Measurements from ENCODE around the gene SCPEP1. TPM values are rescaled to one million over a fixed set of nuclear protein-coding genes. Genes with fewer than 3 reads are reported as not detected.
A peak's percentile ranks its signal among the peaks of the same experiment; 100 is the strongest.
"Not testable (repeated sequence)": the region's sequence is repeated elsewhere in the genome, so short reads cannot be mapped to it uniquely, and the experiment has no call there.

The SCPEP1 gene, protein sequence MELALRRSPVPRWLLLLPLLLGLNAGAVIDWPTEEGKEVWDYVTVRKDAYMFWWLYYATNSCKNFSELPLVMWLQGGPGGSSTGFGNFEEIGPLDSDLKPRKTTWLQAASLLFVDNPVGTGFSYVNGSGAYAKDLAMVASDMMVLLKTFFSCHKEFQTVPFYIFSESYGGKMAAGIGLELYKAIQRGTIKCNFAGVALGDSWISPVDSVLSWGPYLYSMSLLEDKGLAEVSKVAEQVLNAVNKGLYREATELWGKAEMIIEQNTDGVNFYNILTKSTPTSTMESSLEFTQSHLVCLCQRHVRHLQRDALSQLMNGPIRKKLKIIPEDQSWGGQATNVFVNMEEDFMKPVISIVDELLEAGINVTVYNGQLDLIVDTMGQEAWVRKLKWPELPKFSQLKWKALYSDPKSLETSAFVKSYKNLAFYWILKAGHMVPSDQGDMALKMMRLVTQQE
- total RNA-seq (ENCODE audit: insufficient read depth, low replicate concordance), result 10.6 TPM

DNA sequence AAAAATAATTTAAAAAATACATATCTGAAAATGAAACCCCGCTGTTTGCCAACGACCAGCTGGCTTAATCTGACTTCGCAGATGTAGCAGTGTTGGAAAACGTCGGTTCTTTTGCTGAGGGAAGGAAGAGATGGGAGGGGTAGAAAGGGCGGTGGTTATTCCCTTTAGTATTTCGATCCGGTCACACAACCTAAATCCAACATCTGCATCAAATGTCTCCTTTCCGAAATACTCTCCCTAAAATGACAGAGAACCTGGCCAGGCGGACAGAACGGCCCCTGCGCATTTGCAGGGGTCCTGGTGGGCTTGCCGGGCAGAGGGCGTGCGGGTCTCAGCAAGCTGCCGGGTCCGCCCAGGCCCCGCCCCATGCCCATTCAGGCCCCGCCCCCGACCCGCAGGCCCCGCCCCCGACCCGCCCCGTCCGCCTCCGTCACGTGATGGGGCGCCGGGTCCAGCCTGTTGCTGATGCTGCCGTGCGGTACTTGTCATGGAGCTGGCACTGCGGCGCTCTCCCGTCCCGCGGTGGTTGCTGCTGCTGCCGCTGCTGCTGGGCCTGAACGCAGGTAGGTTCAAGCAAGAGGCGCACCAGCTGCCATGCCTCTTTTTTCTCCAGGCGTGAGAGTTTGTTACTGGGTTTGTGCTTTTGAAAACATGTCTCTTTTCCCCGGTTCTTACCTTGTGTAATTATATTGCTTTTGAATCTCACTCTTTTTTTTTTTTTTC is at the start of gene SCPEP1:
Gene SCPEP1 (plus strand): TSS at position 459 of the 723 bp plus-strand sequence. CDS start 29 bp downstream, at position 488.
- DNase-seq (ENCODE audit: low spot score), result peak; percentile 73

DNA sequence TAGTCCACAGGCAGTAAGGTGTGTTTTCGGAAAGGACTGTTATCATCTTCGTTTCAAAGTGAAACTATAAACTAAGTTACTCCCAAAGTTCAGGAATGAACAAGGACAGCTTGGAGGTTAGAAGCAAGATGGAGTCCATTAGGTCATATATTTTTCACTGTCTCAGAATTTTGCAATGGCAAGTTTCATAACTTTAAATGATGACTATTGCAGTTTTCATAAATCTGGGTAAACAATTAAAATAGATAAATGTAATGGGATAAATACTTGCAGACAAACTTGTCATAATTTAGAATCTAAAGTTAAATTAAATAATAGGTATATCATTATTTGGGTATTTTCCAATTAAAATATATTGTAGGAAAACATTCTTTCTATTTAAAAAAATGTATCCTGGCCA is 49.3 kb upstream of the SCPEP1 start:
- no peak for DNase-seq (ENCODE audit: low spot score)

DNA sequence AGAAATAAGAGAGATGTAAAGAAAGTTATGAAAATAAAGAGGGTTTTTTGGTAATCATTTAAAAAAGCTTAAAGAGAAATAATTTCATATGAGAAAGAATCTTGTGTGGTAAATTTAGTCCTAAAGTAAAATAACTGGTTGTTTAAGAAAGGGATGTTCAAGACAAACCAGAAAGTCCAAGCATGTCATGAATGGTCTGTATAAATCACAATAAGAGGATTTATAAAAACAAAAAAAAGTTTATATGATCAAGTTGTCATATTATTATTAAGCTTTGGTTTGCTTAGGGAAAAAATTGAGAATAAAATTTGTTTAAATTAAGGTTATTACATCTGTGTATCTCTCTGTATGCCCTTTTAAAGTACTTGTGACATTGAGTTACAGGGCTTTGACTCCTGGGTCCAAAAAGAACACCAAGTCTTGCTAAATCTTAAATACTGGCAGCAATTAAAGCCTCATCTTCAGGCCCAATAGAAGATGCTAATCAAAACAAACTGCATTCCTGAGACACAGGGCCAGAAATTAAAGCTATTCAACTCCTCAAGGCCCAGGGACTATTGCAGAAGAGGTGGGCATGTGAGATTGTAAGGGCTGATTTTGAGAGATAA is 48.5 kb upstream of the SCPEP1 start:
- no peak for DNase-seq (ENCODE audit: low spot score)

DNA sequence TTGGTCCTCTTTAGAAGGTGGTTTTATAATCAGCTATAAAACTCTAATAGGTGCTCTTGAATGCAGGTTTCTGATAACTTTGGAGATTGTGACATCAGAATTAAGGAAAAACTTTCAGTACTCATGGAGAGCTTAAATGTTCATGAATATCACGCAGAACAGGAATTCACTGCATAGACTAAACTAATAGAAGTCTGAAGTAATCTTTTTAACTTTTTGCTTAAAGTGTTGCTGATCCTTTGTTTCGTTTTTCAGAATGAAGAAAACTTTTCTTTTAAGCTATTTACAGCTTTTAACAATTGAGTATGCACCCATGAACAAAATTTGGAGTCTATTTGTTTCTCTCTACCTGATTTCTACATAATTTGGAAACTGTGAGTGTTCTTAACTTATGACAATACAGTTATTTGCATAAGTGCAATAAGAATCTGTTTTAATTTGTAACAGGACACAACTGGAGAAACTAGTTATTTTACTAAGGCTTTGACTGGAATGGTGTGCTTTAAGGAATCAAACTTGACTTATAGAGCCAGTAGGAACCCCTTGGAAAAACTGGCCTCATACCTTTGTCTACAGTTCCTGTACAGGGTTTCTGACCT is 47.1 kb upstream of the SCPEP1 start:
- DNase-seq (ENCODE audit: low spot score), result no peak

DNA sequence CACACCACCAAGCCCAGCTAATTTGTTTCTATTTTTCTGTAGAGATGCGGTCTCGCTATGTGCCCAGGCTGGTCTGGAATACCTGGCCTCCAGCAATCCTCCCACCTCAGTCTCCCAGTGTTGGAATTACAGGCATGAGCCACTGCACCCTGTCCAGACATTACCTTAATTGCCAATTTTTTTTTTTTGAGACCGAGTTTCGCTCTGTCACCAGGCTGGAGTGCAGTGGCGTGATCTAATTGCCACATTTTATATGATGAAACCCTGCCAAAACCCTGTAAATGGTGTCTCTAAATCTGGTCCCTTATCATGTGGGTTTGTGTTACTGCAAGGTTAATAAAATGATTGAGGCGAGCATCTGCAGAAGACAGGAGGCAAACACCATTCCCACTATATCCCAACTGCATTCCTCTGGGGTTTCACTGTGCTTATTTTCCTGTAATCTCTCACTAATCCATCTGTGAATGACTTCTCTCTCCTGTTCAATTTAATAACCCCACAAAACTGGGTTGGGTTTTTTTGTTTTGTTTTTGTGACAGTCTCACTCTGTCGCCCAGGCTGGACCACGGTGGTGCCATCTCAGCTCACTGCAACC is 44.7 kb upstream of the SCPEP1 start:
- DNase-seq (ENCODE audit: low spot score), result no peak

DNA sequence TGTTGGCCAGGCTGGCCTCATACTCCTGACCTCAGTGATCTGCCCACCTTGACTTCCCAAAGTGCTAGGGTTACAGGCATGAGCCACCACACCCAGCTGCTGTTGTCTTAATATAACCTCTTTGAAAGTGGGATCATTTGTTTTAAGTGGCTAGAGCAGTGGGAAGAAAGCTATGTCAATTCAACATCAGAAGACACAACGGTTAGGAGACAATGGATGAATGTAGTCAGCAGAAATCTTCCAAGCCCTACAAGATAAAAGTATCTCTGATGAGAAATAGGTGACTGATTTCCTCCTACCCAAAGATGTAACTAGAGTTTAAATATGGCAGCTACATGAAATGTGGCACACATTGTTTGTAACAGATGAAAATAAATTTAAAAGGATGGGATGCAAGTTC is 44.1 kb upstream of the SCPEP1 start:
- no peak for DNase-seq (ENCODE audit: low spot score)

DNA sequence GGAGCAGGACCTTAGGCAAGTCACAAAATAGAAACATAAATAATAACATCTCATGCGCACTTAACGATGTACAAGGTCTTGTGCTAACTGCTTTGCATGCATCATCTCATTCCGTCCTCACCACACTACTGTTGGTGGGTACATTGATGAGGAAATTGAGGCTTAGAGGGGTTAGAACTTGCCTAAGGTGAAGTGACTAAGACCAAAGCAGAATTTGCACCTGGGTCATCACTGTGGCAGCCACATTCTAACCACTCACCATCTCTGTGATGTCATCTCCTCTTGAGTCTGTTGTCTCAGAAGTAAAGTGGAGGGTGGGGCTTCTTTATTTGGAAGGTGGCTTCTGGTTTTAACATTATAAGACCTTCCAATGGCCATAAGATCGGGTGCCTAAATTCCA is 43.7 kb upstream of the SCPEP1 start:
- no peak for DNase-seq (ENCODE audit: low spot score)

DNA sequence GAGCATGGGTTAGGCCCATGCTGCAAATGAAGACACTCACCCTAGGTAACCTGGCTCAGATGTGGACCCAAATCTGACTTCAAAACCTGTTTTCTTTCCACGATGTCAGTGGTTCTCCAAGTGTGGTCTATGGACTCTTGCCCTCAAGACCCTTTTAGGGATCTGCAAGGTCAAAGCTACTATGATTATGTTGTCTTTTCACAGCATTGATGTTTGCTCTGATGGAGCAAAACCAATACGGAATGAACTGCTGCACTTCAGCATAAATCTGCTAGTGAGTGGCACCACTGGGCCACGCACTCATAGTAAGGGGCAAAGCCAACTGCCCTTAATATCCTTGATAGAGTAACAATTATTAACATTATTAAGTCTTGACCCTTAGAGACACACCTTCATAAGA is 42.5 kb upstream of the SCPEP1 start:
- no peak for DNase-seq (ENCODE audit: low spot score)

DNA sequence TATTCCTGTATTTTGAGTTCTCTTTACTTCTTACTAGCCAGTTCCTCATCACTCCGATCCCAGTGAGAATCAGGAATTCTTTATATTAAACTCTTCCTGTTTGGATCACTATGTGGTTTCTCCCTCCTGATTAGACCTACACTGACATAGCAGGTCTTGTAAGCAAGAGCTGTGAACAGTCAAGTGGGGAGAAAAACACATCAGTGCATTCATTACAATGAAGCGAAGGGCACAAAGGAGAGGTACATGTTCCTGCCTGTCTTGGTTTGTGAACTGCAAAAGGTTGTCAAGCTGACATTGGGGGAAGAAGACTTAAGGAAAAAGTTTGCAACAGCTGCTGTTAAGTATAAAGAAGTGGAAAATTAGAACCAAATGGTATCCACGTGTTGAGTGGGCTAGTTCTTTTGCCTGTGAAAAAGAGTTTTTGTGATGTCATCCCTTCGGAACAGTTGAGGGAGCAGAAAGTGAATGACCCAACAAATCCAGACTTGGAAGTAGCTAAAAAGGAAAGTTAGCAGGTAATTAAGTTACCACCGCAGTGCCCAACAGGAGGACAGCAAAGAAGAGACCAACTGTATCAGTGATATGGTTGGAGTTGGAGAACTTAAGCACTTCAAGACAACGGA is 41.1 kb upstream of the SCPEP1 start:
- peak; percentile 11 for DNase-seq (ENCODE audit: low spot score)

DNA sequence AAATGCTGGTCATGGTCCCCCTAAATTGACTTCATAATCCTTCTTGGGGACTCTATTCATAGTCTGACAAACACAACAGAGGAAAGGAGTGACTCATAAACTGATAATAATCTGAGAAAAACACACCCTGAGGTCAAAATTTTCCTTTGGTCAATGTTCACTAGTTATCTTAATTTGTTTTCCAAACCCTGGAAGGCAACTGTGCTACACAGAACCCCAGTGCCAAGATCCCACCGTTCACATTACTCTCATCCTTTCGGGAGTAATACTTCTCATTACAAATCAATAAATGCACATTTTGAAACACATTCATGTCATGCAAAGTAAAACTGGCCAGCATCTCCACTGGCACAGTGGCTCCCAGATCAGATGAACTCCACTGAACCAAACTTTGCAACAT is 40.2 kb upstream of the SCPEP1 start:
- no peak for DNase-seq (ENCODE audit: low spot score)

DNA sequence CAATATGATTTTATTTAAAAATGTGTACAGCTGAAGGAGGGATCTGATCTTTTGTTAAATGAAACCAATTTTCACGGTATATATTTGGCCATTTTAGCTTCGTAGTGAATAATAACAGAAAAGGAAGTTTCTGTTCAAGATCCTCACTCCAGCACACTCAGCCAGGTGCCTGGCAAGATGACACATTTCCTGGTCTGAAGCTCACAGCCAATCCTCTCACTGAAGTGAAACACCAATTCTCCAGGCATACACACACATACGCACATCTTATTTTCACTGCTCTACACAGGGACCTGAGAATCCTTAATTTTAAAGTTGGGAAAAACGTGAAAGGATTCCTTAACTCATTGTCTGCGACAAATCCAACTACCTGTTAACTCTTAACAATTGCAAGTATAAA is 39.7 kb upstream of the SCPEP1 start:
- not testable (repeated sequence) for DNase-seq (ENCODE audit: low spot score)

DNA sequence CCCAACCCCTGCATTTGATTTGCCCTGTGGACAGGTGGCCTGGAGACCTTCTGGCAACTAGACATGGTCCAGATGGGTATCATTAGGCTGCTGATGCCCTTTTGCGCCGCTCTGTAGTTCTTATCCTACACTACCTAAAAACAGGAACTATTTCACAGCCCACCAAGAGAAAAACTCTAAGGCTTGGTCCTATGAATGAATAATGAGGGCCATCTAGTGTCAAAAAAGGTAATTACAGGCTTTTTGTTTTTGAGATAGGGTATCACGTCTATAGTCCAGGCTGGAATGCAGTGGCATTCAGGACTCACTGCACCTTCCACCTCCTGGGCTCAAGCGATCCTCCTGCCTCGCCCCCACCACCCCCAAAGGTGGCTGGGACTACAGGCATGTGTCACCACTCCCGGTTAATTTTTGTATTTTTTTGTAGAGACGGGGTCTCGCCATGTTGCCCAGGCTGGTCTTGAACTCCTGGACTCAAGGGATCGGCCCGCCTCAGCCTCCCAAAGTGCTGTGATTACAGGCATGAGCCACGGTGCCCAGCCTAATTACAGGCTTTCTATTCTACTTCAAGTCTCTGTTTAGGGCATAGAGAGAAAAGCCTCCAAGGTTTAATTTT is 38.0 kb upstream of the SCPEP1 start:
- peak; percentile 63 for DNase-seq (ENCODE audit: low spot score)

DNA sequence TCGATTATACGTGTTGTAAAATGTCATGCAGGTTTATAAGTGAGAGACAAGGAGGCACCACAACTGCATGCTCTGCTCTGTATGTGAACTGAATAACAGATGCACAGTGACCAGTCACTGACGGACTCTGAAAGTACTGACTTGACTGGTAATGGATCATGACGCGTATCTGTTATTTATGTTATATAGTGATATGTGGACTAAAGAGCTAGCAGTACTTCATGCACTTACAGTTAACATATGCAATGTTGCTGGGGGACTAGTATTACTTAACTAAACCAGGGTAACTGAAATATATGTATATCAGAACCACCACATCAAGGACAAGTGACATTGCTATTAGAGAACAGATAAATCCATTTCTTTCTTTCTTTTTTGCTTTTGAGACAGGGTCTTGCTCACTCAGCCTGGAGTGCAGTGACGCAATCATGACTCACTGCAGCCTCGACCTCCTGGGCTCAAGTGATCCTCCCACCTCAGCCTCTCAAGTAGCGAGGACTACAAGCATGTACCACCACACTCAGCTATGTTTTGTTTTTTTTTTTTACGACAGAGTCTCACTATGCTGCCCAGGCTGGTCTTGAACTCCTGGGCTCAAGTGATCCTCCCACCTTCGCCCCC is 34.3 kb upstream of the SCPEP1 start:
- DNase-seq (ENCODE audit: low spot score), result no peak

DNA sequence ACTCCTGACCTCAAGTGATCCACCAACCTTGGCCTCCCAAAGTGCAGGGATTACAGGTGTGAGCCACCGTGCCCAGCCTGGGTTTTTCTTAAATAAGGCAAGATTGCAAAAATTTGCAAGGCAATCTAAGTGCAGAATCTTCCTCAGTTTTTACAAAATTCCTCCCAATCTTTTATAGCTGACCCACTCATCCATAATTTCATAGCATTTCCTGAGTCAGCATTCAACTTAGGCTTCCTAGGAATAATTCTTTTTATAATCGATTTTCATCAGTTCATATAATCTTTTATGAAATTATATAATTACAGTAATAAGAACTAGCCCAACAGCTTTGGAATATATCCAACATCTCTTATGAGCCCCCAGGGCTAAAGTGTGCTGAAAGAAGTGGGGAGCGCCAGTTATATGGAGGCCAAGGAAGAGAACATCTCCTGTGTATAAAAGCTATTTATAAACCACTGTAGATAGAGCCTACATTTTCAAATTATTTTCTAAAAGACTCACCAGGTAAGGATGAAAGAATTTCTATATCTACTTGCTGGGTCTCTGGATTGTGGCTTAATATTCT is 31.9 kb upstream of the SCPEP1 start:
- no peak for DNase-seq (ENCODE audit: low spot score)

DNA sequence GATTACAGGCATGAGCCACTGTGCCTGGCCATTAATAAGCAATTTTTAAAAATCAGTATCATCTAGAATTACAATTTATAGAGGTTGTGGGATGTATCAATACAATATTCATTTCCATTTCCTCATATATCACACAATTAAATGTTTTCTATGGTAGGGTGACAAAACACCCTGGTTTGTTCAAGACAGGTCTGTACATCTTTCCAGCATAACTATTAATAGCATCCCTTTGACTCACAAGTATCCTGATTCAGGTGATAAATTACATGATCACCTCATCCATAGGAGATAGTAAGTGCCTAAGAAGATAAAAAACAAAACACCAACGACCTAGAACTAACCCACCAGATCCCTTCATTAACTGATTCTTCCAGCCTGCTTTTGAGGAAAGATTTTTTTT is 30.2 kb upstream of the SCPEP1 start:
- no peak for DNase-seq (ENCODE audit: low spot score)

DNA sequence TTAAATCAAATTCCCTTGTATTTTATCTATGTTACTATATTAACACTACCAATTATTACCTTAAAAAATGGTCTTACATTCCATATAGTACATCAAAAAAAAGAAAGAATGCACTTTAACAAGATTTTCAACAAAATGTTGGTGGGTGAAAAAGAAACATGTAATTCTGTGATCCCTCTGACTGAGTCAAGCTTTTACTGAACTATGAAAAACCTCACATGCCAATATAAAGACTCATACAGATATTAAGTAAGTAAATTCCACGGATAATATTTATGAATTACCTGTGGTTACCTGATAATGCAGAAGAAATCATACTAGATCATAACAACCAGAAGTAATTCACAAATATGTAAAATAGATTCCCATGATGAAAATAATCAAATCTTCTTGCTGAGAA is 29.4 kb upstream of the SCPEP1 start:
- no peak for DNase-seq (ENCODE audit: low spot score)

DNA sequence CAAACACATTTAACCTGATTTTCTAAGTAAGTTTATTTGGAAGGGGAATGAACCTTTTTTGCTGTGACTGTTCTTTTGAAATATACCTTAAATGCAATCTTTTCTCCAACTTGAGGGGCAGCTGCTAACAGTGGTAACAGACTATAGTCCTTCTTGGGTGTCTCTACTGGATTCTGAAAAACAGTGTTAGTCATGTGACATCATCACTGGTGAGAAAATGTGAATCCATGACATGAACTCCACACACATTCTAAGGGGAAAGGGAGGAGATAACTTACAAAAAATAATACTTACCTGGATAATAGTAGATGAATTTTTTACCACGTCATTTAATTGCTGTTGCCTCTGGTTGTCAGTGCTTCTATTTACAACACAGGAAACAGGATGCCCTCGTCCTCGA is 28.3 kb upstream of the SCPEP1 start:
- DNase-seq (ENCODE audit: low spot score), result no peak

DNA sequence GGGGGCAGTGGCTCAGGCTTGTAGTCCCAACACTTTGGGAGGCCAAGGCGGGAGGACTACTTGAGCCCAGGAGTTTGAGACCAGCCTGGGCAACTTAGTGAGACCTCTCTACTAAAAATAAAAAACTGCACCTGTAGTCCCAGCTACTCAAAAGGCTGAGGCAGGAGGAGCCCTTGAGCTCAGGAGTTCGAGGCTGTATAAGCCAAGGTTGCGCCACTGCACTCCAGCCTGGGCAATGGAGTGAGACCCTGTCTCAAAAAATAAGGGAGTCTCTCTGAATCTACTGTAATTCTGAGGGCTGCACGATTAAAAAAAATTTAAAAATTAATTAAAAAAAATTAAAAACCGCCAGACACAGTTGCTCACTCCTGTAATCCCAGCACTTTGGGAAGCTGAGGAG is 20.9 kb upstream of the SCPEP1 start:
- DNase-seq (ENCODE audit: low spot score), result no peak

DNA sequence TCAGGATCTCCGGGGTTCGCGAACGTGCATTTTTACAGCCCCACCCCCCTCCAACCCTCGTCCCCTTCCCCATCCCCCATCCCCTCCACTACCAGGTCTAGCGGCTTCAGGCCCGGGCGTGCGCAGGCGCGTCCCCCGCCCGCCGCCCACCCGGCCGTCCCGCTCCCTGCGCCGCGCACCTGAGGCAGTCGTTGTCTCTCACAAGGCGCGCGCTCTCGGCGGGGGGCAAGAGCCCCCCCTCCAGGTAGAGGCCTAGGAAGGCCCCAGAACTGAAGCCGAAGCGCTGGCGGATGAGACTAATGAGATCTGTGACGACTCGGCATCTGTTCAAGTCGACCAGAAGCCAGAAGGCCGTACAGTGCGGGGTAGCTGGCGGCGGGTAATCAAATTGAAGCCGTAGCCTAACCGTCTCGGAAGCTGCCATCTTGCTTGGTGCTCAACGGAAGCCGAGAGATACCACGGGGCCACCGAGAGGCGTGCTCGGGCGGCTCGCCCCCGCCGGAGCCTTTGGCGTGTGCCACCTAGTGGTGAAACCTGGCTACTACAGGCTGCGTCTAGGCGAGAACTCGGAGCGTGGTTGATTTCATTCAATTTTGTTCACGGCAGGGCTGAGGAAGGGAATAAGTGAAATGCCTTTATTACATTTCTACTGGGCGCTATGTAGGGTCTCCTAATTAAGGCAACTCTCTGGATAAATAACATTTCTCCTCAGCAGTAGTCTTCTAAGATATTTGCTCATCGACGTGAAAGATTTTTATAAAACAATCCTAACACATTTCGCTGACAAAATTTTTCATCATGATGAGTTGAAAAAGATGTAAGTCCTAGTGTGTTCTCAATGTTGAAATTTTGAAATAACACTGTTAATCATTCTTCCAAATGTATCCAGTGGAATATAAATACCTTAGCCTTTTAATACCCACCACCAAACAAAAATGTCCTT is 17.1 kb upstream of the SCPEP1 start, which contains the start of gene COIL:
Gene COIL (minus strand): TSS at position 455 of the 943 bp plus-strand sequence. CDS start 31 bp downstream, at position 424.
- peak; percentile 92 for DNase-seq (ENCODE audit: low spot score)

Data from umbilical cord (tissue), 2 donors.